GM12878 (cell line): ENCODE results near the gene SMPDL3B. TPM values are rescaled to one million over a fixed set of nuclear protein-coding genes. Genes with fewer than 3 reads are reported as not detected.

ENCODE experiments used
- ATAC-seq: fragments of 200-7000 bp; cut with Tn5 transposase; 3 replicates; pipeline ENCODE4 v1.9.1; 2020; ENCODE audit warnings: mild to moderate bottlenecking, moderate library complexity
- BruUV-seq: library from RNA; stranded (reverse); fragments of 400-500 nt; replicated peaks from 2 replicates; lab custom pipeline; 2021; lab: Mats Ljungman, UMichigan
- CTCF ChIA-PET: fragments of 300-600 bp; sonication (Branson Sonifier 250); formaldehyde crosslinking; extraction: SDS; loops from one replicate; lab custom pipeline; 2021; ENCODE audit warnings: inconsistent platforms; lab: Yijun Ruan, JAX
- POLR2A ChIA-PET: fragments of 350-600 bp; formaldehyde crosslinking; extraction: SDS; loops from one replicate; lab custom pipeline; 2021; ENCODE audit warnings: inconsistent platforms; lab: Charles Lee
- RAD21 ChIA-PET: fragments of 300-600 bp; sonication (Branson Sonifier 250); formaldehyde crosslinking; loops from one replicate; lab custom pipeline; 2023; ENCODE audit warnings: antibody characterized with exemption; ENCODE audit not compliant: unreplicated experiment; lab: Charles Lee
- SMC1A ChIA-PET: fragments of 300-600 bp; sonication (Branson Sonifier 250); formaldehyde crosslinking; loops from one replicate; lab custom pipeline; 2023; ENCODE audit not compliant: unreplicated experiment, uncharacterized antibody; lab: Charles Lee
- DNase-seq: peaks from one replicate; pipeline ENCODE4 v3.0.0-alpha.2; 2011; ENCODE audit warnings: low read depth, low spot score
- FAIRE-seq: peaks from 3 replicates; lab custom pipeline; 2011; peaks lifted over from hg19 to GRCh38; lab: Jason Lieb, UNC
- H2AFZ ChIP-seq: 2 replicates; pipeline ENCODE4 v1.6.0; 2011; ENCODE audit warnings: low read depth, low read length, control low read depth; ENCODE audit not compliant: control insufficient read depth
- H3K27ac ChIP-seq: 2 replicates; pipeline ENCODE4 v1.5.1; 2011; ENCODE audit warnings: control low read depth; ENCODE audit not compliant: control insufficient read depth, insufficient read depth
- H3K27me3 ChIP-seq, 2 experiments: replicated peaks in 1 of 2; 2 replicates each; pipeline versions ENCODE4 v1.6.0 to v1.6.1; 2011; ENCODE audit warnings: low read length in 1 of 2; ENCODE audit not compliant: control insufficient read depth in 2 of 2, insufficient read depth in 2 of 2
- H3K36me3 ChIP-seq, 2 experiments: 2 replicates each; pipeline ENCODE4 v1.5.1; 2011; ENCODE audit warnings: low read length in 1 of 2; ENCODE audit not compliant: control insufficient read depth in 2 of 2, insufficient read depth in 2 of 2
- H3K4me1 ChIP-seq: 2 replicates; pipeline ENCODE4 v1.6.1; 2011; ENCODE audit warnings: mild to moderate bottlenecking, low read length, moderate library complexity, mixed read lengths; ENCODE audit not compliant: control insufficient read depth, insufficient read depth
- H3K4me2 ChIP-seq: 2 replicates; pipeline ENCODE4 v1.6.0; 2011; ENCODE audit warnings: control low read depth; ENCODE audit not compliant: control insufficient read depth, insufficient read depth
- H3K4me3 ChIP-seq: fragments of 200-600 bp; sonication (generic); 2 replicates; pipeline ENCODE4 v1.5.1; 2016
- H3K79me2 ChIP-seq: 2 replicates; pipeline ENCODE4 v1.6.0; 2011; ENCODE audit warnings: low read length; ENCODE audit not compliant: control insufficient read depth, insufficient read depth
- H3K9ac ChIP-seq: 2 replicates; pipeline ENCODE4 v1.8.0; 2011; ENCODE audit warnings: low read length, control low read depth, mixed read lengths; ENCODE audit not compliant: control insufficient read depth, insufficient read depth
- H3K9me3 ChIP-seq: replicated peaks from 3 replicates; pipeline ENCODE4 v1.5.1; 2011; ENCODE audit warnings: mild to moderate bottlenecking, low read length; ENCODE audit not compliant: control insufficient read depth, insufficient read depth
- H4K20me1 ChIP-seq: 2 replicates; pipeline ENCODE4 v1.6.0; 2011; ENCODE audit not compliant: control insufficient read depth, insufficient read depth
- BHLHE40 ChIP-seq, 2 experiments: fragments of 450-650 bp in 1 of 2; IDR thresholded peaks; 2 replicates each; pipeline ENCODE4 v1.6.1; 2011 to 2017; ENCODE audit warnings: low read depth in 2 of 2, borderline replicate concordance in 1 of 2, improper control_type of control experiment in 1 of 2, low read length in 1 of 2, mild to moderate bottlenecking in 1 of 2
- FOXM1 ChIP-seq: IDR thresholded peaks from 2 replicates; pipeline ENCODE4 v1.6.1; 2012; ENCODE audit warnings: low read depth, mild to moderate bottlenecking, inconsistent platforms, low read length, moderate library complexity
- HDAC2 ChIP-seq: fragments of 200-600 bp; sonication (generic); IDR thresholded peaks from 2 replicates; pipeline ENCODE4 v1.6.1; 2017
- SMC3 ChIP-seq: IDR thresholded peaks from 2 replicates; pipeline ENCODE4 v1.6.1; 2011; ENCODE audit warnings: low read length, improper control_type of control experiment, borderline replicate concordance
- STAT1 ChIP-seq: fragments of 450-650 bp; conservative IDR thresholded peaks from 2 replicates; pipeline ENCODE4 v1.6.1; 2014; ENCODE audit warnings: antibody characterized with exemption, mild to moderate bottlenecking
- ZBED1 ChIP-seq: IDR thresholded peaks from 2 replicates; pipeline ENCODE4 v1.6.1; 2016; ENCODE audit warnings: borderline replicate concordance
- ZSCAN29 ChIP-seq: fragments of 450-650 bp; IDR thresholded peaks from 2 replicates; pipeline ENCODE4 v1.6.1; 2017; ENCODE audit warnings: mild to moderate bottlenecking, moderate library complexity
- ZZZ3 ChIP-seq: IDR thresholded peaks from 2 replicates; pipeline ENCODE4 v1.6.1; 2011; ENCODE audit warnings: low read depth; ENCODE audit not compliant: control insufficient read depth, insufficient read length
- WGBS: methylation state at CpG from one replicate; pipeline ENCODE4 v1.1.6; 2016; ENCODE audit warnings: low lambda C conversion rate; ENCODE audit not compliant: insufficient replicate concordance, insufficient coverage; ENCODE audit errors: missing lambda C conversion rate; 5-methylcytosine and 5-hydroxymethylcytosine counted together
- in situ Hi-C: fragments of 300-500 bp; cut with MboI; formaldehyde crosslinking; loops from 9 replicates; pipeline ENCODE4 v1.14.3; 2018; ENCODE audit warnings: mixed read lengths
- intact Hi-C: fragments of 100-400 bp; cut with micrococcal nuclease; formaldehyde crosslinking; loops from one replicate; pipeline ENCODE4 v1.14.2; 2022; ENCODE audit not compliant: unreplicated experiment
- polyA plus RNA-seq, 11 experiments: library from polyadenylated mRNA; depleted of rRNA in 4 of 11; unstranded in 6 of 11; stranded (reverse) in 5 of 11; fragments of >200 nt; fragmentation: Nextera tagmentation in 4 of 11; fragmentation: Illumina TruSeq in 1 of 11; extraction: Ambion mirVana in 4 of 11; extraction: Trizol in 1 of 11; gene quantifications; 1 replicate in 1 of 11; 2 replicates in 10 of 11; pipeline versions ENCODE4 v1.2.1 to v1.2.3, GENCODE V29; 2011 to 2016; ENCODE audit warnings: inconsistent platforms in 2 of 11, missing spikeins in 2 of 11, low read depth in 1 of 11
- total RNA-seq, 4 experiments: library from RNA; depleted of rRNA in 3 of 4; stranded (reverse); fragments of >200 nt in 3 of 4; fragmentation: Illumina TruSeq in 1 of 4; extraction: Trizol in 1 of 4; gene quantifications; 2 replicates each; pipeline versions ENCODE4 v1.2.1 to v1.2.3, GENCODE V29; 2013 to 2021
- TF ChIP-seq, protein P1 (sequence below), 3 experiments: IDR thresholded peaks in 2 of 3; conservative IDR thresholded peaks in 1 of 3; 2 replicates each; pipeline ENCODE4 v1.5.1; 2011; ENCODE audit warnings: low read depth in 3 of 3, low read length in 3 of 3, mild to moderate bottlenecking in 3 of 3, control low read depth in 2 of 3, moderate library complexity in 2 of 3, inconsistent platforms in 1 of 3, mixed read lengths in 1 of 3; ENCODE audit not compliant: control insufficient read depth in 2 of 3, insufficient read depth in 1 of 3; ENCODE audit errors: extremely low read depth in 1 of 3

Gene SMPDL3B
- total and polyA plus RNA-seq, 10 of the 15 experiments (the other 5 are each of a cell fraction or from before 2014, with no cell fraction given), result 0.56 to 2.7 (median 1.0) TPM

GRCh38 chr1:27960762-27961645 lies 26.2 kb downstream of the SMPDL3B start:
- no peaks in the 10 kb centered on the region for H3K79me2 ChIP-seq
- DNase-seq, result no peak
- intact Hi-C loops, result no loop called here
- SMC1A ChIA-PET, result interaction anchor here (1.9 kb wide), 1 partner anchor 129 kb away, joined by 5 read pairs; no protein-coding TSS in a partner anchor
- 75% methylated on average over 13 of the region's 13 CpGs for WGBS
- H2AFZ ChIP-seq, result no peak overlapping the region
- CTCF ChIA-PET, result interaction anchor here (1.0 to 1.2 kb wide), 3 partner anchors 10 to 248 kb away, joined by 3 to 4 read pairs (median 4); no protein-coding TSS in a partner anchor
- peak overlapping the region; percentile 82; the same call in 1 of the 2 replicates for H3K4me3 ChIP-seq
- H3K27ac ChIP-seq, result no peak overlapping the region
- peaks cover 0 to 2% of the 10 kb centered on the region in 2 experiments; a peak in 2 of 4 replicates for H3K36me3 ChIP-seq
- RAD21 ChIA-PET, result no interaction called here
- BruUV-seq, result TSS peak; percentile 52
- no peaks in the 10 kb centered on the region for H3K27me3 ChIP-seq
- no peaks in the 10 kb centered on the region for H4K20me1 ChIP-seq
- H3K9ac ChIP-seq, result no peak overlapping the region; the same call in 1 of the 2 replicates
- no peaks in the 10 kb centered on the region for H3K9me3 ChIP-seq
- no peak for TF ChIP-seq FOXM1
- H3K4me1 ChIP-seq, result peaks cover 4% of the 10 kb centered on the region
- ATAC-seq, result no peak
- POLR2A ChIA-PET, result interaction anchor here (0.8 kb wide), 1 partner anchor 69 kb away, joined by 4 read pairs; no protein-coding TSS in a partner anchor
- H3K4me2 ChIP-seq, result peak overlapping the region; percentile 90
- in situ Hi-C loops, result no loop called here
- FAIRE-seq, result no peak

DNA sequence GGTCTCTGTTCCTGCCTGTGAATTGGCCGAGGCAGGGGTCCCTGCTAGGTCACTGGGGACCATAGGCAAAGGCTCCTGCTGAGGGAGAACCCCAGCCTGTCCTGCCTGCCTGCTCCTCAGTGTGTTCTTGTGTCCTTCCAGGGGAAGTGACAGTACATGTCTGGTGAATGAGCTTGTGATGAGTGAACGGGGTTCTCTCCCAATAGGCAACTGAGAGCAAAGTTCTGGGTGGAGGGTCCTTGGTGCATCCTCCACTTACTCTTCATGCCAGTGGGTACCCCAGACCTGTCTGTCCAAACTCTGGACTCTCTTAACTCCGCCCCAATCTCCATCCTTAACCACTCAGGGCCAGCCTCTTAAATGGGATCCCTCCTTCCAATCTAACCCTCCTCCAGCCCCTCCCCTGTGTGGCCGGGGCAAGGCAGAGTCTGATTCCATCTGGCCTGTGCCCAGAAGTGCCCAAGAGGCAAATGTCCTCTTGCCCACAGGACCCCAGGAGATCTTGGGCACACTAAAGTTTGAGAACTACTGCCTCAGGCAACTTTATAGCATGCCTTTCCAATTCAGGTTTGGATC lies 26.9 kb downstream of the SMPDL3B start:
- 45% methylated on average over 4 of the region's 4 CpGs for WGBS
- no peak overlapping the region for H3K4me2 ChIP-seq
- SMC1A ChIA-PET, result interaction anchor here (1.9 kb wide), 1 partner anchor 129 kb away, joined by 5 read pairs; no protein-coding TSS in a partner anchor
- H3K79me2 ChIP-seq, result no peaks in the 10 kb centered on the region
- CTCF ChIA-PET, result interaction anchor here (0.6 to 1.2 kb wide), 4 partner anchors 9 to 247 kb away, joined by 3 to 4 read pairs (median 4); no protein-coding TSS in a partner anchor
- FAIRE-seq (no peak), ATAC-seq (no peak), DNase-seq (no peak)
- BruUV-seq, result no TSS peak
- intact Hi-C loops (no loop called here), in situ Hi-C loops (no loop called here)
- no peak overlapping the region for H3K27ac ChIP-seq
- no peaks in the 10 kb centered on the region for H4K20me1 ChIP-seq
- no peak overlapping the region for H3K4me3 ChIP-seq
- POLR2A ChIA-PET, result interaction anchor here (0.8 kb wide), 1 partner anchor 70 kb away, joined by 4 read pairs; no protein-coding TSS in a partner anchor
- RAD21 ChIA-PET, result no interaction called here
- H3K27me3 ChIP-seq, result no peaks in the 10 kb centered on the region
- H3K9me3 ChIP-seq, result no peaks in the 10 kb centered on the region
- peaks cover 4% of the 10 kb centered on the region for H3K4me1 ChIP-seq
- no peak overlapping the region for H2AFZ ChIP-seq
- peaks cover 0 to 2% of the 10 kb centered on the region in 2 experiments; a peak in 2 of 4 replicates for H3K36me3 ChIP-seq
- no peak overlapping the region for H3K9ac ChIP-seq
- no peak for TF ChIP-seq BHLHE40 (IDR thresholded peaks at IDR 0.05; ENCODE audit: borderline replicate concordance in 1 of 2, low read depth in 2 of 2, low read length in 1 of 2)
- TF ChIP-seq, protein P1, sequence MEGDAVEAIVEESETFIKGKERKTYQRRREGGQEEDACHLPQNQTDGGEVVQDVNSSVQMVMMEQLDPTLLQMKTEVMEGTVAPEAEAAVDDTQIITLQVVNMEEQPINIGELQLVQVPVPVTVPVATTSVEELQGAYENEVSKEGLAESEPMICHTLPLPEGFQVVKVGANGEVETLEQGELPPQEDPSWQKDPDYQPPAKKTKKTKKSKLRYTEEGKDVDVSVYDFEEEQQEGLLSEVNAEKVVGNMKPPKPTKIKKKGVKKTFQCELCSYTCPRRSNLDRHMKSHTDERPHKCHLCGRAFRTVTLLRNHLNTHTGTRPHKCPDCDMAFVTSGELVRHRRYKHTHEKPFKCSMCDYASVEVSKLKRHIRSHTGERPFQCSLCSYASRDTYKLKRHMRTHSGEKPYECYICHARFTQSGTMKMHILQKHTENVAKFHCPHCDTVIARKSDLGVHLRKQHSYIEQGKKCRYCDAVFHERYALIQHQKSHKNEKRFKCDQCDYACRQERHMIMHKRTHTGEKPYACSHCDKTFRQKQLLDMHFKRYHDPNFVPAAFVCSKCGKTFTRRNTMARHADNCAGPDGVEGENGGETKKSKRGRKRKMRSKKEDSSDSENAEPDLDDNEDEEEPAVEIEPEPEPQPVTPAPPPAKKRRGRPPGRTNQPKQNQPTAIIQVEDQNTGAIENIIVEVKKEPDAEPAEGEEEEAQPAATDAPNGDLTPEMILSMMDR (IDR thresholded peaks at IDR 0.05 in 2 of 3, conservative IDR thresholded peaks at IDR 0.05 in 1 of 3; ENCODE audit: control insufficient read depth in 2 of 3, extremely low read depth in 1 of 3, insufficient read depth in 1 of 3, low read depth in 3 of 3, low read length in 3 of 3), result no peak
- TF ChIP-seq SMC3, result no peak
- no peak for TF ChIP-seq STAT1
- TF ChIP-seq ZZZ3, result no peak
- TF ChIP-seq HDAC2, result no peak
- no peak for TF ChIP-seq ZBED1
- no peak for TF ChIP-seq ZSCAN29
